Epithelial cell of esophagus (primary cell): ENCODE data around the gene CKMT2.

ENCODE experiments used
- DNase-seq: peaks from one replicate; pipeline ENCODE4 v3.0.0; 2010; ENCODE audit warnings: low read depth
- H3K4me3 ChIP-seq: 2 replicates; pipeline ENCODE4 v1.5.1; 2011; ENCODE audit warnings: mild to moderate bottlenecking, low read length, control low read depth
- TF ChIP-seq, protein P1 (sequence below): IDR thresholded peaks from 2 replicates; pipeline ENCODE4 v1.5.1; 2011; ENCODE audit warnings: low read depth, mild to moderate bottlenecking, low read length, control low read depth, inconsistent platforms; ENCODE audit not compliant: insufficient read depth; ENCODE audit errors: missing control alignments

The CKMT2 gene

GRCh38 chr5:81233080-81233634 is at the start of gene CKMT2:
Gene CKMT2, plus strand, starts transcription at chr5:81233322. Its CDS starts 17,811 bp downstream, at chr5:81251133.
- DNase-seq, result peak; percentile 49
- TF ChIP-seq, protein P1, sequence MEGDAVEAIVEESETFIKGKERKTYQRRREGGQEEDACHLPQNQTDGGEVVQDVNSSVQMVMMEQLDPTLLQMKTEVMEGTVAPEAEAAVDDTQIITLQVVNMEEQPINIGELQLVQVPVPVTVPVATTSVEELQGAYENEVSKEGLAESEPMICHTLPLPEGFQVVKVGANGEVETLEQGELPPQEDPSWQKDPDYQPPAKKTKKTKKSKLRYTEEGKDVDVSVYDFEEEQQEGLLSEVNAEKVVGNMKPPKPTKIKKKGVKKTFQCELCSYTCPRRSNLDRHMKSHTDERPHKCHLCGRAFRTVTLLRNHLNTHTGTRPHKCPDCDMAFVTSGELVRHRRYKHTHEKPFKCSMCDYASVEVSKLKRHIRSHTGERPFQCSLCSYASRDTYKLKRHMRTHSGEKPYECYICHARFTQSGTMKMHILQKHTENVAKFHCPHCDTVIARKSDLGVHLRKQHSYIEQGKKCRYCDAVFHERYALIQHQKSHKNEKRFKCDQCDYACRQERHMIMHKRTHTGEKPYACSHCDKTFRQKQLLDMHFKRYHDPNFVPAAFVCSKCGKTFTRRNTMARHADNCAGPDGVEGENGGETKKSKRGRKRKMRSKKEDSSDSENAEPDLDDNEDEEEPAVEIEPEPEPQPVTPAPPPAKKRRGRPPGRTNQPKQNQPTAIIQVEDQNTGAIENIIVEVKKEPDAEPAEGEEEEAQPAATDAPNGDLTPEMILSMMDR, result no peak
- no peak within 1 kb of the TSS for H3K4me3 ChIP-seq

DNA sequence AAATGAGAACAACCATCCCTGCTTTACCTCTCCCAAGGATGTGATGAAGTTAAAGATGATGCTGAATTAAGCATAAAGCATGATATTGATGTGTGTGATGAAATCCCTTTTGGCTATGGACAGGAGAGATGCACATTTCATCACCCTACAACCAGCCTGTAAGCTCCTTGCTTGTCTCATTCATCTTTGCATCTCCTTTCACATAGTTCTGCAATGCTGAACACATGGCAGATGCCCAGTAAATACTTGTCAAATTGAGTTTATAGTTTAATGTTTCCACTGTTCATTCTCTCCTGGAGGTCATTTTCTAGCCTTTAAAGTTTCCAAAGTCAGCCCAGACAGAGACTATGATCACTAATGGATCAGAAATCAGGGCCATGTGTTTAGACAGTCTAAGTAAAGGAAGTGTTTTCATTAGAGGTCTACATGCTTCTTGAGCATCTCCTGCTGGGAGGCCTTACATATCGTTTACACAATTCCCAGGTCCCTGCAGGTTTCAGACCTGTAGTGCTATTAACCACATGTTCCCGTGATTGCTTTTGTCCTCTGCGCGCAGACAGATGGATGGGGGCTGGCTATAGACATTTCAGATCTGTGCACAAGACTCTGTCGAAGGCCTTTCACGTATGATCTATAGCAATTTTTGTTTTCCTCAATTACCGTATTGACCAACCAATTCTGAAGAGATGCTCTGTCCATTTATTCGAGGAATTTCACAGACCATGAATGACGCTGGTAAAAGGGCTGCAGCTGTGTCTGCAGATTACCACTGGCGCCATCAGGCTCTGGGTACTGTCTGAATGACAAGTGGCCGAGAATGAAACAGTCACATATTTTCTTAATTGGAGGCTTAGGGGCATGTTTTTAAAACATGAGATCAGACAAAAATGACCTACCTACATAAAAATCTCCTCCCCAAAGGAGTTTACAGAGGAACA is 49.0 kb upstream of the CKMT2 start:
- TF ChIP-seq, protein P1, result no peak
- no peak for DNase-seq
- no peak overlapping the region for H3K4me3 ChIP-seq

- DNase-seq, result no peak
- H3K4me3 ChIP-seq, result no peak overlapping the region
- TF ChIP-seq, protein P1, result no peak
Measured at GRCh38 chr5:81184749-81185110, 48.4 kb upstream of the CKMT2 start.

DNA sequence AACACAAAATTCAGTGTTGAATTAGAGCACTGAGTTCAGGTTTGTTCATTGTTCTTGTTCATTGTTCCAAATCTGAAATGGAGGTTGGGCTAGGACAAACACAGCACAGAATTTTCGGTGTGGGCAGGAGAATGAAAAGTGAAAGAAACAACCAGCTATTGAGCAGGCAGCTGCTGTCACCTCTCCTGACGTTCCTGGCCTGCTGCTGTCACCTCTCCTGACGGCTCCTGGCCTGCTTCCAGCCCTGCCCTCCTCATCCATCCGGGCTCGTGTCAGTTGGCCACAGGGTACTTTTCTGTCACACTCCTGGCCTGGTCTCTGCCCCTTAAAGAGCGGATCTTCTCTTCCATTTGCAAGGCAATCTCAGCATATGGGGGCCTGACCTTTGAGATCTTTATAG is 45.2 kb upstream of the CKMT2 start:
- TF ChIP-seq, protein P1, result no peak
- DNase-seq, result no peak
- no peak overlapping the region for H3K4me3 ChIP-seq

DNA sequence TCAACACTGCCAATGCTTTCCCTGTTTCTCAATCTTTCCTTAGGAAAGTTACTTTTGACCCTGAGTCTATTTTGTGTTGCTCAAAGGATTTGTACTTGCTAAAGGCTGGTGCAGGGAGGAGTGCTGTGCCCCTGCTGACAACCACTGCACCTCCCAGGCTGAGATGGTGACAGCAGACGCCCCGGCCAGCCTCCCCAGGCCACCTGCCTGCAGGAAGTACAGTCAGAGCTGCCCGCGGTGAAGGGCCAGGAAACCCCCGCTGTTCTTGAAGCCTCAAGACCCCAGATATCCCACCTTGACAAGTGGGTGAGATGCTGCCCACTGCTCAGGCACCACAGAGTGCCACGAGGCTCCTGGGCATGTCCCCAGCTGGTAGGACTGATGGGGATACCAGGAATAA is 44.2 kb upstream of the CKMT2 start:
- no peak for DNase-seq
- no peak overlapping the region for H3K4me3 ChIP-seq
- TF ChIP-seq, protein P1, result no peak

GRCh38 chr5:81189875-81190498 is 43.1 kb upstream of the CKMT2 start:
- no peak overlapping the region for H3K4me3 ChIP-seq
- TF ChIP-seq, protein P1, result no peak
- no peak for DNase-seq
